ENCODE data around the gene WDR54.
"Not testable (repeated sequence)": the region's sequence is repeated elsewhere in the genome, so short reads cannot be mapped to it uniquely, and the experiment has no call there.

Gene WDR54

GRCh38 chr2:74430502-74430901, 9.0 kb downstream of the WDR54 start:
- DNase-seq = no peak

- DNase-seq = no peak
Observed at GRCh38 chr2:74436111-74436805, 14.7 kb downstream of the WDR54 start.

DNA sequence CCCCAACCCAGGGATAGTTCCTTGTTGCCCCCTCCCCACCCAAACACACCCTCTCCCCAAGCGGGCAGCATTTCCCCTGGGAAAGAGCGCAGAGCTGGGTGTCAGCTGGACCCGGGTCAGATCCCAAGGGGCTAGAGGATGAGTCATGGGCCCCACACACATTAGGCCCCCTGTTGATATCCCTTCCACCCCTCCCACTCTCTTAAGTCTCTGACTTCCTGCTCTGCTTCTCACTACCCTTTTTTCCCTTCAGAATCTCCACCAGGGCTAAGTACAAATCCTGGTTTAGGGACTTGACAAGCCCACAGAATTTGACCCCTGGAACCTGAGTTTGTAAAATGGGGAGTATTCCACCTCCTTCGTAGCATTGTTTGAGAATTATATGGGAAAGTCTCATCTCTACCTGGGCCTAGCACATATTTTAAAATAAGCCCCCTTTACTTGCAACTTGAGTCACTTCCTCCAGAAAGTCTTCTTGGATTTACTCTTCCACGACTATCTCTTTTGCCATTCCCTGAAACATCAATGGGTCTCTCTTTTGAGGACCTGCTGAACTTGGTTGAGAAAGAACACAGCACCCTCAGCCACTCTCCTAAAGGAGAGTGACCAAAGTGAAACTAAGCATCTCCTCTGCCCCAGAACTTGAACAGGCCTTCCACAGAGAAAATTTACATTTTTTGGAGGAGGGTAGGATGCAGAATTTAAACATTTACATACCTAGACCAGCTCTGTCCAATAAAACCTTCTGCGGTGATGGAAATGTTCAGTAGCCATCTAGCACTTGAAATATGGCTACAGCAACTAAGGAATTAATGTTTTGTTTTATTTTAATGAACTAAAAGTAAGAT, 15.5 kb downstream of the WDR54 start:
- DNase-seq = no peak

- no peak for DNase-seq
Observed at GRCh38 chr2:74438248-74438647, 16.7 kb downstream of the WDR54 start.

DNA sequence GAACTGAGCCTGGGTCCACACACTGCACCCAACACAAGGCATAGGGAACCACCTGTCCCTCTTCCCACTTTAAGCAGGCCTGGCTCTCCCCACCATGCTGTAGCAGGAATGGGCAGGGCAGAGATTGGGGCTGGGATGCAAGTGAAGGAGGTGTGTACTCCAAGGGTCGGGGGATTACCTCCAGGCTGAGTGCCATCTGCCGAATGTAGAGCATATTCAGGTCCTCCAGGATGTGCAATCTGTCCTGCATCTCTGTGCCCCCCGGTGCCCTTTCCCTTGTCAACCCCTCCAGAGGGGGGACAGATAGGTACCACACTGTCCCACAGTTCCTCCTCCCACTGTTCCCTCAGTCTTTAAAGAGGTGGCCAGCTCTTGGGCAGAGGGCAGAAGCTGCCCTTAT, 17.8 kb downstream of the WDR54 start:
- no peak for DNase-seq

GRCh38 chr2:74439803-74440377, 18.4 kb downstream of the WDR54 start:
- DNase-seq = no peak

- DNase-seq = peak; percentile 33
Observed at GRCh38 chr2:74440378-74441169, 19.0 kb downstream of the WDR54 start.

GRCh38 chr2:74441170-74441689, 19.7 kb downstream of the WDR54 start:
- no peak for DNase-seq

DNA sequence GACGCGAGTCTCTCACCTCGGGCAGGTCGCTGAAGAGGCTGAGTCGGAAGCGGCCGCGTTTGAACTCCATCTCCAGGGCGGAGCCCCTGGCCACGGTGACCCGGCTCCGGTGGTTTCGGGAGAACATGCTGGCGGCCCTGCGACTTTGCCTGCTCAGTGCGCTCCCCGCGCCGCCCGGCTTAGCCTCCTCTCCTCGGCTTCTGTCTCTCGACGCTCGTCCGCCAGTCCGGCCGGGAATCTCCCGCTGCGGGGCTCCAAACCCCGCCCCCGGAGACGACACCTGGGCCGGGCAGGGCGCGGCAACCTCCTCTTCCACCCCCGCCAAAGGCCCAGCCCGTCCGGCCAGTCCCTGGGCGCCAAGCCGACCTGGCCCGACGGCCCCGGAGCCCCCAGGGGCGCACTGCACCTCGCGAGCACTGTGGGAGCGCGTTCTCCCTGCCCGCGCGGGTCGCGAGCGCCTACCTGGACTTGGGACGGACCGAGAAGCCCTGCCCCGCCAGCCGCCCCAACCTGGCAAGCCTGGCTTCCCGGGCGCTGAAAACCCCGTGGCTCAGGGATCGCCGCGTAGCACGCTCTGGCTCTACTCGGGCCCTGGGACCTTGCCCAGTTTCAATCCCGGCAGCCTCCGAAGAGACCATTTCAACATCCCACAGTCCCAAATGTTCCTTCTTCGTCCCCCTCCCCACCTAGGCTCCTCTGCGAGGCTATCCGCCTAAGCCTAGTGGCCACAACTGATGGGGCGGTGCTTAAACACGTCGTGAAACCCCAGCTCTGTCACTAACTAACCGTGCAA, 20.4 kb downstream of the WDR54 start, which contains the start of gene RTKN:
RTKN (minus strand) TSS at position 248 of the 793 bp plus-strand sequence; CDS start at position 127, 121 bp downstream.
- peak; percentile 21 for DNase-seq

DNA sequence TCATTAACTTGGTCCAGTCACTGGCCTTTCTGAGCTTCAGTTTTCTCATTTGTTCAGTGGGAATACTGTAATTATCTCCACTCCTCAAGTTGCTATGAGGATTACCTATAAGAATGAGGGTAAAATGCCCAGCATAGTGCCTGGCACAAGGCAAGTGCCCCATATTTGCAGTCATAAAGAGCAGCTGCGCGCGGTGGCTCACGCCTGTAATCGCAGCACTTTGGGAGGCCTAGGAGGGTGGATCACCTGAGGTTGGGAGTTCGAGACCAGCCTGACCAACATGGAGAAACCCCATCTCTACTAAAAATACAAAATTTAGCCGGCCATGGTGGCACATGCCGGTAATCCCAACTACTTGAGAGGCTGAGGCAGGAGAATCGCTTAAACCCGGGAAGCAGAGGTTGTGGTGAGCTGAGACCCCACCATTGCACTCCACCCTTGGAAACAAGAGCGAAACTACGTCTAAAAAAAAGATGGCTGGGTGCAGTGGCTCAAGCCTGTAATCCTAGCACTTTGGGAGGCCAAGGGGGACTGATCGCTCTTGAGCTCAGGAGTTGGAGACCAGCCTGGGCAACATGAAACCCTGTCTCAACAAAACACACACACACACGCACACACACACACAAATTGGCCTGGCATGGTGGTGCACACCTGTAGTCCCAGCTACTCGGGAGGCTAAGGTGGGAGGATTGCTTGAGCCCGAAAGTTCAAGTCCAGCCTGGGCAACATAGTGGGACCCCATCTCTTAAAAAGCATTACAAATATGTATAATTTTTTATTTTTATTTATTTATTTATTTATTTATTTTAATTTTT, 21.2 kb downstream of the WDR54 start:
- not testable (repeated sequence) for DNase-seq

DNA sequence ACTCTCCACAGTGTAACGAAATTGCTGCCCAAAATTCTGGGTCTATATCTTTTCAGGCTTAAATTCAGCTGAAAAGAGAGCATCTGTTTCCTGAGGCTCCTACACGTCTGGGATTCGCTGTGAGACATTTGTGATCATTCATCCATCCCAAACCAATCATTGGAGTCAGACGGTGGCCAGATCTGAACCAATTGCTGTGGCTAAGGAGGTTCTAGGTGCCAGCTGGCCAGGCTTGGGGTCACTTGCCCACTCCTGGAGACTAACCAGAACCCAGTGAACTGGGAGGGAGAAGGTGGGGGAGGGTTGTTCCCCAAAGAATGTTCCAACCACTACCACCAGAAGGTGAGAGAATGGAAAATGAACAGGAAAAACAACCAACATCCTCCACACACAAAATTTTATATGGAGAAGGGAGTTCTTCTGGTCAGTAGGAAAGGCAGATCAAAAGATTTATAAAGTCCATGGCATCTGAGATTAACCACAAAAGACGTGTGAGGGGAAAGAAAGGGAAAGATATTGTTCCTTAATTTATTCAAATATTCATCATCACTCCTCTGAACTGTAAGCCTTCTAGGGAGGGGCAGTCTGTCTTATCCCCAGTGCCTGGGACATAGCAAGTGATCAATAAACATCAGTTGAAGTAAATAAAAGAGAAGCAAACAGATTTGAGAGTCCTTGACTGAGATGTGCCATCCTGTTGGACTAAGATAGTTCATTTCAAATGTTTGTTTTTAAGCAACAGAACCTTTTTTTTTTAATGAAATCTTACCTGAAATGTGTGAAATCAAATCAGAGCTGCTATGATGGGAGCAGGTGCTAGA, 23.2 kb downstream of the WDR54 start:
- DNase-seq = no peak

- no peak for DNase-seq
Observed at GRCh38 chr2:74447230-74447999, 25.9 kb downstream of the WDR54 start.

- DNase-seq = no peak
Observed at GRCh38 chr2:74448771-74449170, 27.2 kb downstream of the WDR54 start.

DNA sequence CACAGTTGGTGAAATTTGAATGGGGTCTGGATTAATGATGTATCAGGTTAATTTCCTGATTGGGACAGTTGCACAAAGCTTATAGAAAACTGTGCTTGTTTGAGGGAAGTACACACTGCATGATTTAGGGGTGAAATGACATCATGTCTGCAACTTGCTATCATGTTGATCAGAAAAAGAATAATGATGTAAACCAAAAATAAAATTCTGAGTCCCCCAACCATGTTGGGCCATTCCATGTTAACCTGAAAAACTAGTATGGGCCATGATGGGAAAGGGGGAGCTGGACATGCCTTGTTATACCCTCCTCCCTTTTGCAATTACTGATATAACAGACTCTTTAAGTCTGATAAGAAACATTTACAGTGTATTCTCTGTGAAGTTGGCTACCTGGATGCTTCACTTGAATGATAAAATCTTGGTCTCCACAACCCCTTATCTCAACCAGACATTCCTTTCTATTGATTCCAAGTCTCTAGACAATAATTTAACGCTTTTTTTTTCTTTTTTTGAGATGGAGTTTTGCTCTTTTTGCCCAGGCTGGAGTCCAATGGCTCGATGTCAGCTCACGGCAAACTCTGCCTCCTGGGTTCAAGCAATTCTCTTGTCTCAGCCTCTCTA, 29.1 kb downstream of the WDR54 start:
- no peak for DNase-seq

GRCh38 chr2:74454654-74455511, 33.4 kb downstream of the WDR54 start, which contains the start of gene INO80B:
TSS of gene INO80B (plus strand) at chr2:74455087. CDS start at chr2:74455117, 30 bp downstream.
- peak; percentile 97 for DNase-seq

- DNase-seq = no peak
Observed at GRCh38 chr2:74457129-74457548, 35.6 kb downstream of the WDR54 start.

DNA sequence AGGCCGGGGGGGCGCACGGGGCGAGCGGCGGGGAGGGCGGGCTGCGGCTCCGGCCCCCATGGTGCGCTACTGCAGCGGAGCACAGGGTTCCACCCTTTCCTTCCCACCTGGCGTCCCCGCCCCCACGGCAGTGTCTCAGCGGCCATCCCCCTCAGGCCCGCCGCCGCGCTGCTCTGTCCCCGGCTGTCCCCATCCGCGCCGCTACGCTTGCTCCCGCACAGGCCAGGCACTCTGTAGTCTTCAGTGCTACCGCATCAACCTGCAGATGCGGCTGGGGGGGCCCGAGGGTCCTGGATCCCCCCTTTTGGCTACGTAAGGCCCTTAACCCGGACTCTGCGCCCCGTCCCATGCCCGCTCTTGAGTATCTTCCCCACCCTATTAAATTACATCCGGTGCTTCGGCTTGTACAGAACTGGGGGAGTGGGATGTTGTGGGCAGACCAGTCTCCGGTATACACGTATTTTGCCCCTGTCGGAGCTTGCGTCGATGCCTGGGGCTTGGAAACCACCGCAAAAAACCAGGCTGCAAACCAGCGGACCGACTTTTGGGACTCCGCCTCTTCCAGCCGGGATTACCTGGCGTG, 36.1 kb downstream of the WDR54 start:
- DNase-seq = peak; percentile 85

Measured in activated gamma-delta T cell treated with Interleukin-2 at 50 U/mL for 16 hours (primary cell).